Stimulated activated CD4-positive, alpha-beta T cell treated with anti-CD3 and anti-CD28 coated beads, TNF-alpha, amount 100 ng/mL, for 1 hour (primary cell): Measurements from ENCODE around the gene ACSM6.
"Not testable (repeated sequence)": the region's sequence is repeated elsewhere in the genome, so short reads cannot be mapped to it uniquely, and the experiment has no call there.

Experiments used
- DNase-seq, 3 donors: peaks; one replicate each; pipeline ENCODE4 v3.0.0-alpha.2; 2020; ENCODE audit warnings: low read depth in 3 of 3, low spot score in 1 of 3

ACSM6 gene, protein sequence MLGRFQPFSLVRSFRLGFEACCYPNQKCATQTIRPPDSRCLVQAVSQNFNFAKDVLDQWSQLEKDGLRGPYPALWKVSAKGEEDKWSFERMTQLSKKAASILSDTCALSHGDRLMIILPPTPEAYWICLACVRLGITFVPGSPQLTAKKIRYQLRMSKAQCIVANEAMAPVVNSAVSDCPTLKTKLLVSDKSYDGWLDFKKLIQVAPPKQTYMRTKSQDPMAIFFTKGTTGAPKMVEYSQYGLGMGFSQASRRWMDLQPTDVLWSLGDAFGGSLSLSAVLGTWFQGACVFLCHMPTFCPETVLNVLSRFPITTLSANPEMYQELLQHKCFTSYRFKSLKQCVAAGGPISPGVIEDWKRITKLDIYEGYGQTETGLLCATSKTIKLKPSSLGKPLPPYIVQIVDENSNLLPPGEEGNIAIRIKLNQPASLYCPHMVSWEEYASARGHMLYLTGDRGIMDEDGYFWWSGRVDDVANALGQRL

DNA sequence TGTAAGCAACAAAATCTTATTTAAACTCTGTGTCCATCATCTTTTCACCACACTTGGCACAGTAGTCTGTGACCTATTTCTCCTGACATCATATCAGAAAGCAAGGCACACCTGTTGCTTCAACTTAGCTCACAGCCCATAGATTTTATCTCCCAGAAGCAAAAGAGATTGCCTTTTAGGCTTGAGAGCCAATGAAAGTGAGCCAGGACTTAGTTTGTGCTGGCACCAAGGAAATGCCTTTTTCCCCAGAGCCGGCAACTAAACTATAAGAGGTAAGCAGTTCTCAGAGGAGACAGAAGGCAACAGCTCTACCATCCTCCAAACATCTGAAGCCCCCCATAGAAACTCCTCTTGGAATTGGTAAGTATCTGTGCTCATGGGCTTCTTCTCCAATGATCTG lies at the start of gene ACSM6:
Gene ACSM6, plus strand, starts transcription at position 295 of the 400 bp plus-strand sequence. CDS start 248 bp downstream, outside the sequence.
- DNase-seq: no peak

DNA sequence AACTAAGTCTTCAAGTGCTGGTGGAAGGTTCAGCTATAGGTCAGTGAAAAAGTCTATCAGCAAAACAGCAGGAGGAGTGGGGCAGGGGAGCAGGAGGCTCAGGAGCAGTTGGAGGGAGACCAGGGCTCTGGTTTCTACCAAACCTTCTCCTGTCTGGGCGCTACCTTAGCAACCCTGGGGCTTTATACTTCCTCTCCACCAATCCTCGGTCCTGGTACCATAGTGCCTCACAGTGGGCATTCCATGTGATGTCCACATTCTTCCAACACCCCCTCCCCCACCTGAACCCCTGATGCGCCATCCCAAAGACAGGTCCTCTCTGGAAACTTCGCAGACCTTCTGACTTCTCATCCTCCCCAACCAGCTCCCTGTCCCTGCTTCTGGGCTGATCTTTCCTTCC lies 25.3 kb upstream of the ACSM6 start:
- no peak for DNase-seq

DNA sequence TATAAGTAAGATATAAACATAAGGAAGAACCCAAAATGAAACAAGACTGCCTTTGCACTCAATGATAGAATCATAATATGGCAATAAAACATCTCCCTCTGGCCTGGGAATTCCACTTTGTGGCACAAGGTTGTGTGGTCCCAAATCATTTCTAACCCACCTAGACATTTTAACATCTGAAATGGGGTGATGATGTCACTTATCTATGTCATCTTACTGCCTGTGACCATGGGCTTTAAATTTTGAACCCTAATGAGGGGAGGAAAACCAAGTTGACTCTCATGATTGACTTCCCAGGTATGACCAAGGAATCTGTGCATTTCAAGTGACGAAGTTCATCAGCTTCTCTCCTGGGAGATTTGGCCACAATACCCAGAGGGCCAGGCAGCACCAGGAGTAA lies 24.5 kb upstream of the ACSM6 start:
- no peak for DNase-seq

DNA sequence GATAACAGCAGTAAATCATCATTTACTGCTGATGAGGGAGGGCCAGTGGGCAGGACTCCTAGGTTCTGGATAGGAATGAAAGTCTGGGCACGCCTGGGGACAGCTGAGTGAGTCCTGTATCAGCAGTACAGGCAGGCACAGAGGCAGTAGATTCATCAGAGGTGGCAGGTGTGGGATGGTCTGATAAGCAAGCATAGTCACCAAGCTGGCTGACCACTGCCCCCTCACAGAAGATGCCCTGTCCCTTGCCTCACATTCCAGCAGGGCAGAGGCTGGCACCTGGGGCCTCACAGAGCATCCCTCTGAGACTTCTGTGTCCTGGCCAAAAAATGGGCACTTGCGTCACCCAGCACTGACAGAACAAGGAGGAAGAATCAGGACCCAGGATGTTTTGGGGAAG lies 23.2 kb upstream of the ACSM6 start:
- DNase-seq: no peak

DNA sequence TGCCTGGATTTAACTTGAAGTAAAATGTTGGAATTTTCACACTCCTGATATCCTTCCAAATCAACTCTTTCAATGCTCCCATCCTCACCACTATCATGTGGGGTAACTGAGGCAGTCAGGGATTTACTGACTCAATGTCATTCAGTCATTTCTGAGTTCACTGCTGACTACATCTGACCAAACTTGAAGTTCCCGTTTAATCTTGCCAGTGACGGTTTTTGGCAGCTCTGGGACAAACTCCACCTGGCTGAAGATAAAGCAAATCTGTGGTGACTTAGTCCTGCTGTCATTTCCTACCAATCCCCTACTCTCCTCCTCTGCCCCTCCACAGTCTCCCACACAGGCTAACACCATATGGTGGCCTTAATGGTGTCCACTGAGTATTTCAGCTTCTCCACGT lies 22.7 kb upstream of the ACSM6 start:
- no peak for DNase-seq

DNA sequence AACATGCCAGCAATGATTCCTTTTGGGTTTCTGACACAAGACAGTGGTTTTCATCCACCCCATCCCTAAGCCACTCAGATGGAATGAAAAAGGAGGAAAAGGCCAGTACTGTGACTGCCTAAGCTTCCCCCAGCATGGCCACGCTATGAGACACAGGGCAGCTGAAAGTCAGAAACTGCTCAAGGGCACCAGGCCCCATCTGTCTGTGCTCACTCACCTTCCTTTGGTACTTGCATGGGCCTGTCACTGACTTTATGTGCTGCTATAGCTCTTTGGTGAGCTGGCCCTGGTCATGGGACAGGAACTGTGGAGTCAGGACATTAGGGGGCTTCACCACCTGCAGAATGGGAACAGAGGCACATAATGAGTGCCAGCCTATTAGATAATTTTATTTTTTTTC lies 21.2 kb upstream of the ACSM6 start:
- no peak for DNase-seq

DNA sequence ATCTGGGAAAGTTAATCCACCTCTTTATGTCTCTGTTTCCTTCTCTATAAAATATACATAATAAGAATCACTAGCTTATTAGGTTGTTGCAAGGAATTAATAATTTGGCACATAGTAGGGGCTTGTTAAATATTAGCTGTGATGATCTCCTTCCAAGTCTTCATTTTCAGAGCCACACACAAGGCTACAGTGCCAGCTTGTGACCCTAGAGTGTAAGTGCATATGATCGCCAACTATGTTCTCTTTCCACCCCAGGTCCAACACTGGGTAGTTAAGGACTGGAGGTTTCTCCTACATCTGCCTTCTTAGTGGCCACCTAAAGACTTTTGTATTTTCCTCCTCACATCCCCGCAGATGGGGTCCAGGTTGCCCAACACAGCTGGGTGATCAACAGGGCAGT lies 17.9 kb upstream of the ACSM6 start:
- DNase-seq: no peak

DNA sequence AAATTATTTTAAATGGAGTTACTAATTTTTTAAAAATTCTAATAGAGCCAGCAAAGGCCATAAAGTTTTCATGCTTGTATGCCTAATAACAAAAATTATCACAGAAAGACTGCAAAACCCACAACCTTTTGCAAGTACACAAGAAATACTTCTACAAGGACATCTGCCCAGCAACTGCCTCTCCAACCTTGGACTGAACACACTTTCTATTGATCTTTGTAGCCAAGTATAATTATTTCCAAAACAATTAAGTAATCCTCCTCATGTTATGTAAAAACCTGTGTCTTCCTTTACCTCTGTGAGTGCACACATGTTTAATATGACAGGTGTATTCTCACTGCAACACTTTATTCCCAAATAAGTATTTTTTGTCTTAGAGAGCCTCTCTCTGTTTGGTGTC lies 16.6 kb upstream of the ACSM6 start:
- DNase-seq: no peak

DNA sequence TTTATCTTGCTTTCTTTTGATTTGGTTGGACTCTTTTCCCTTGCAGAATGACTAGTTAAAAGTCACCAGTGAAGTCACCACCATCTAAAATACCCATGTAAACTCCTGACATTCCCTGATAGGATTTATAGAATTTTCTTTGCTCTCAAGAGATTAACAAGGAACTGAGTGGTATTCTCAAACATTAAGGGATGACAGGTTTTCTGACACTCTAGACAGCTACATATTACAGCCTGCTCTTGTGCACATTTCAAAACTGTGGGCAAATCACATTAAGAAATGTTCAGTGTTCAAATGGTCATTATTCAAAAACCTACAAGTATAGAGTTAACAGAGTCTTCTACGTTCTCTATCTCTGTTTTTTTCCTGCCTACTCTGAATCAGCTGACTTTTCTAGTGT lies 15.8 kb upstream of the ACSM6 start:
- no peak for DNase-seq

DNA sequence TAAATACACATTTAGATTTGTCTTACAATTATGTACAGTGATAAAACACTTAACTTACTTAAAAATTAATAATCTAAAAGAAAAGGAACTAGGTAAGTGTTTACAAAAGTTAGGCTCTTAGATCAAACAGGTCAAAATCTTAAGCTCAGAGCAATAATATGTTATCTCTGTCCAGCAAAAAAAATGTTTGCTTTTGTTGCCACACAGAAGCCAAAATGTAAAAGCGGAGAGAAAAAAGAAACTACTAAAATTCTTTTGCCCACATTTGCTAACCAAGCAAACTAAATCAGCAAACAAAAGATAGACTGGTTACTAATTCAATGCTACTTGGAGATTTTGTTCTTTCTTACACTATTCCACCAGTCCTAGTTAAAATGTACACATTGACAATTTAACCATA lies 15.2 kb upstream of the ACSM6 start:
- no peak for DNase-seq

DNA sequence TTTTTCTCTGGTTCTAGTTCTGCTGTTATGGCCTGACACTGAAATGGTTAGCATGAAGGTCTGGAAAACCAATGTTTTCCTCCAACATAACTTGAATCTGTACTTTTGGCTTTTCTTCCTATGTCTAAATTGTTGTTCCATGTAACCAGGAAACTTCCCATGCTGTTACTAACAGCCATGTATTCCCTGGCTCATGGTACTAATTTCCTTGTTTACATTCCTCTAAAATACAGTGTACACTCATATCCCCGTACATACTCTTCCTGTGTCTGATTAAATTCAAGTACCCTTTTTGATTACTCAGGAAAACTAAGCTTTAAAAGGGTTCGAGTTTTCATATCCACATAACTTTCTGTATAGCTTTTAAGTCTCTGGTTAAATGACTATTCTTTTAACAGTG lies 12.3 kb upstream of the ACSM6 start:
- DNase-seq: no peak

DNA sequence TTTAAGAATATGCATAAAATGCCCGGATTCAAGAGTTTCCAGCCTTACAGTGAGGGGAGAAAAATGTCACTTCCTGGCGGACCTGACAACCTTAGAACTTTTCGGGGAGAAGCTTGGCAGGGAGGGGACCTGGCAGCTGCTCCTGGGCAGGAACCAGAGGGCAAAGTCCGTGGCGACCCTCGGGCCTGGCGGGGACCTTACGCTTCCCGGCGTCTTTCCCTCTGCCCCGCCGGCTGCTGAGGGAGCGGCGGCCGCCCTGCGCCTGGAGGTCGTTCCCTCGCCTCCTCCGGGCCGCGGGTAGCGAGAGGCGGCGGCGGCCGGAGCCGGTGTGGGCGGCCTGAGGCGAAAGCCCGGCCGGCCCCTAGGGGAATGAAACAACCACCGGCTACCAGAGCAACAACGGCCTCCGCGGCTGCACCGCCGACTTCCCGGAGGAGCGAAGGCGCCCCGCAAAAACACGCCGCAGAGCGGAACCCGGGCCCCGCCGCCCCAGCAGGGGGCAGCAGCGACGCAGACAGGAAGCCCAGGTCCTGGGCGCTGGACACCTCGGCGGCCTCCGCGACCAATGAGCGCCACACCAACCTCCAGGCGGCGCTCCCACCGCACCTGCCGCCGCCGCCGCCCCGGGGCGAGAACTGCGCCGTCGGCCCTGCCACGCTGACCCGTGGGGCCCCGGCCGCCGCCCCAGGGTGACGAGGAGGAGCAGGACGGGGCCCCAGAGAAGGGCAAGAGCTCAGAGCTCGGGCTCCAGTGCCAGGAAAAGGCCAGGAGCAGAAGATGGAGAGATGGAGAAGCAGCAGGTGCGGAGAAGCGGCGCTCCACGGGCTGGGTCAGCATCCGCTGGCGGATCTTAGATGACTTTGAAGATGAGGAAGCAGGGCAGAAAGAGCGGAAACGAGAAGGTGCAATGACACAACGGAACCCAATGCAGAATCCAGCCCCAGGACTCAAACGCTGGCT lies 10.5 kb upstream of the ACSM6 start:
- peak in 2 of 3 donors; percentile 27 to 59 for DNase-seq

DNA sequence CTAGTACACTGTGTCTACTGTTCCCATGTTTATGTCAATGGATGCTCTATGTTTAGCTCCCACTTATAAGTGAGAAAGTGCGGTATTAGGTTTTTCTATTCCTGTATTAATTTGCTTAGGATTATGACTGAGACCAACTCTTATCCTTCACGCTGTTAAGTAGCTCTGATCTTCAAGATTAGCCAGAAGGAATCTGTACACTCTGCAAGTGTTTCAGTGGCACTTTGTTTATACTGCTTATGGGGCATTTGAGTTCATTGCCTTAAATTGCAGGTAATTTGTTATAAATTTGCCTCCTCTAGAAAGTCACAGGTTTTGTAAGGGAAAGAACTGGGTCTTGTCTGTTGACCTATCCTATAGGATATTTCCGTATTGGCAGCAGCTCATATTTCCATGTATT lies 6.4 kb upstream of the ACSM6 start:
- no peak for DNase-seq

DNA sequence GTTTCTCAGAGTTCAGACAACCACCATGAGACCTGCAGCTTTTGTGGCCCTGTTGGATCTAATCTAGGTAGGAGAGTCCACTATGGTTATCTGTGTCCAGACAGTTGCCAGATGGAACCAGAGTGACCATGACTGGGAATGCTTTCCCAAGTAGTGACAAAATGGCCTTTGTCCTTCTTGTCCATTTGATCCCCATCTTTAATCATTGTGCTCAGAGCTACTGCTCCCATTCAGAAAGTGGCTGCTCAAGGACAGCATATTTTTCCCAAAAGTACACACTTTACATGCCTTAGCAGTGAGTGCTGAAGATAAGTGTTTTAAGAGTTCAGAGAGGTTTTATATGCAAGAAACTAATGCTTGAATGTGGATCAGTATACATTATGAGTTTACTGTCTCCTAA lies 5.4 kb upstream of the ACSM6 start:
- no peak for DNase-seq

DNA sequence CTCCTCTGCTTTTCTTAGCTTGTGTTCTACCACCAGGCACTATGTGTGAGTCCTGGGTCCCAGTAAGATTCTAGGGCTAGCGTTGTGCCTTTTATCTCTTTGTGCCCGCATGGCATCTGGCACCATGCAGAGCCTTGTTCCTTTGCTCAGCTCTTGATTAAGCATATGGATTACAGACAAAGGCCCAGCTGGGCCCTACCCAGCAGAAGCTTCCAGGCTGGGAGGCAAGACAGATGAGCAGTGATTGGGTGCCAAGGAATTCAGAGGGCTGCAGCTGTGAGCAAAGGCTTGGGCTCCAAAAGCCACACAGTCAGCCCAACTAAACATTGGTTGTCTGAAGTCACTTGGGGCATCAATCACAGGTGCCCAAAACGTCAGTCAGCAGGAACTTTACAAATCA lies 2.0 kb downstream of the ACSM6 start:
- no peak for DNase-seq

DNA sequence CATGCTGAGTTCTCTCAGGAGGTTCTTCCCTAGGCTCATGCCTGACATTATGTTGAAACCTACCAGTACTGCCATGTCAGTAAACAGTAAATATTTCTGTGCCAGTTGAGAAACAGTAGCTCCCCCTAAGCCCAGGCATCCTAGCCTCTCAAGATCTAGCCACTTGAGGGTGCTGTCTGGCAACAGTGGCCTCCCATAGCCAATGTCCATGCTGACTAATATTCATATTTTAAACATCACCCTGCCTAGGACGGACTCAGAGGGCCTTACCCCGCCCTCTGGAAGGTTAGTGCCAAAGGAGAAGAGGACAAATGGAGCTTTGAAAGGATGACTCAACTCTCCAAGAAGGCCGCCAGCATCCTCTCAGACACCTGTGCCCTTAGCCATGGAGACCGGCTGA lies 7.7 kb downstream of the ACSM6 start:
- no peak for DNase-seq

DNA sequence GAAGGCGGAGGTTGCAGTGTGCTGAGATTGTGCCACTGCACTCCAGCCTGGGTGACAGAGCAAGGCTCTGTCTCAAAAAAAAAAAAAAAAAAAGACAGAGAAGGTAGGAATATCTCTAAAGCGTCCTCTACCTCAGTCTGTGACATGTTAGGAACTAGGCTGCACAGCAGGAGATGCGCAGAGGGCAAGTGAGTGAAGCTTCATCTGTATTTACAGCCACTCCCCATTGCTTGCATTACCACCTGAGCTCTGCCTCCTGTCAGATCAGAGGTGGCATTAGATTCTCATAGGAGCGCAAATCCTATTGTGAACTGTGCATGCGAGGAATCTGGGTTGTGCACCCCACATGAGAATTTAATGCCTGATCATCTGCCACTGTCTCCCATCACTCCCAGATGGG lies 8.8 kb downstream of the ACSM6 start:
- not testable (repeated sequence) for DNase-seq

DNA sequence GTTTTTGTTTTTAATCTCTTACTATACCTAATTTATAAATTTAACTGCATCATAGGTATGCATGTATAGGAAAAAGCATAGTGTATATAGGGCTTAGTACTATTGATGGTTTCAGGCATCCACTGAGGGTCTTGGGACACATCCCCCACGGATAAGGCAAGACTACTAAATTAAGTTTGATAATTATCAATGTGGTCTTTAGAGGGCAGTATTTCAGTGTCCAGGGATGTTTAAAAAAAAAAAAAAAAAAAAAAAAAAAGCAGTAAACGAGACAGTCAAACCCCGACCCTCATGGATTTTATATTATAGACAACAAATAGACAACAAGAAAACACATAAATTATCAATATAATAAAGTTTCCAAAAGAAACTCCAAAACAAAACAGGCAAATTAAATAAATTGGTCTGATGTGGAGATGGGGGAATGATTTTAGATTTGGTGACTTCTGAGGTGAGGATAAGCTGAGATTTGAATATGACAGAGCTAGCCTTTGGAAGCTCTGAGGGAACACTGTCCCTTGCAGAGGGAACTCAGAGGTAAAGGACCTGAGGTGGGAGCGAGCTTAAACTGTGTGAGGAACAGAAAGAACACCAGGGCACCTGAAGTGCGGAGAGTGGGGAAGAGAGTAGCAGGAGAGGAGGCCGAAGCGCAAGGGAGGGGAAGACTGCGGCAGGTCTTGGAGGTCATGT lies 14.8 kb downstream of the ACSM6 start:
- no peak for DNase-seq

DNA sequence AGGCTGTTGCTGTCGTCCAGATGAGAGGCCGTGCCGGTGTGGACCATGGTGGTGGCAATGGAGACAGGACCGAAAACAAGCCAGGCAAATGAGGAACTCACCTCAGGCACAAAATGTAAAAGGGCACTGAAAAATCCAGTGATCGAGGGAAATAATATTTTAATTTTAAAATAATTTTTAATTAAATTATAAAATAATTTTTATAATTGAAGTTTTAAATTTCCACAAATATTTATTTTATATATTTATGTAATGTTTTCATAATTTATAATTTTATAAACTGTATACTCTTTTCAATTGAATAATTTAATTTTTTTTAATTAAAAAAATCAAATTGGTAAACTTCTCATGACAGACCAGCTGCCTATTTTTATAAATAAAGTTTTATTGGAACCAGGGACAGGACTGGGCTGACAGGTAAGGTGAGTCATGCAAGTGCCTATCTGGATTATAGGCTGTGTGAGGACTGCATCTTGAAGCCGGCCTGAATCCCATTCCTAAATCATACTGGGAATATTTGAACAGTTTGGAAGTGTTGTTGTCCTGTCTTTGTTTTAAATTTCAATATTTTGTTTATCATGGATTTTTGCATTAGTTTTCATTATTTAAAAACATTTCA lies 15.6 kb downstream of the ACSM6 start:
- DNase-seq: no peak

DNA sequence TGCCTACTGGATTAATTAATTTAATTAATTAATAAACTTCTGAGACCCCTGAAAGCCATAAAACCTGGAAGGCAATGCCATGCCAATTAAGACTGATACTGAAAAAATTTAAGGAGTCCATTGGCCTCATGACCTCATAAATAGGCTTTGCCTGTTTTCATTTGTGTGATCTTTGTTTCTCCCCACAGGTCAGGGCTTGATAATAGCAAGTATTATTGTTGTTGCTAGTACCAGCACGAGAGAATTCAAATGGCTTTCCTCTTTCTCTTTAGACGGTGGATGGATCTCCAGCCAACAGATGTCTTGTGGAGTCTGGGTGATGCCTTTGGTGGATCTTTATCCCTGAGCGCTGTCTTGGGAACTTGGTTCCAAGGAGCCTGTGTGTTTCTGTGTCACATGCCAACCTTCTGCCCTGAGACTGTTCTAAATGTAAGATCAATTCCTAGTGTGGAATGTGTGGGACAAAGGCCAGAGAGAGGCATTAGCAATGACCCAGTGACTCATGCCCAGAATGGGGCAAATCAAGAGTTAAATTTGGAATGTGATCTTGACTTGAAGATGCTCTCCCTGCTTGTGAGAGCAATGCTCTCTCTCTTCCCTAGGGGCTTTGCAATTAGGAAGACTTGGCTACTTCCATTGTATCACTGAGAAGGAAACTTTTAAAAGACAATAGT lies 17.7 kb downstream of the ACSM6 start:
- DNase-seq: no peak
